ENCODE data around the gene DCAF8. TPM values are rescaled to one million over a fixed set of nuclear protein-coding genes. Genes with fewer than 3 reads are reported as not detected.

The DCAF8 gene
- total RNA-seq, 1 experiment from 2014 or later, result 181 TPM

GRCh38 chr1:160186246-160186645, 76.1 kb downstream of the DCAF8 start:
- Mint-ChIP-seq H3K4me1 (ENCODE audit: insufficient read depth, unreplicated experiment) (no peaks in the 10 kb centered on the region), H3K4me3 (ENCODE audit: unreplicated experiment) (no peak overlapping the region), H3K27me3 (ENCODE audit: insufficient read depth, unreplicated experiment) (peaks cover 12% of the 10 kb centered on the region), H3K27ac (ENCODE audit: low read depth, unreplicated experiment) (no peak overlapping the region), H3K36me3 (ENCODE audit: insufficient read depth, unreplicated experiment) (no peaks in the 10 kb centered on the region), H3K9me3 (ENCODE audit: unreplicated experiment) (no peaks in the 10 kb centered on the region)
- CTCF ChIA-PET, result interaction anchor here (0.7 to 7.8 kb wide), 7 partner anchors 17 to 151 kb away, joined by 3 to 123 read pairs (median 5); no protein-coding TSS in a partner anchor
- TF ChIP-seq CTCF (IDR thresholded peaks at IDR 0.05; ENCODE audit: unreplicated experiment), result no peak
- BruUV-seq (replicated peaks), result no TSS peak
- intact Hi-C loops (cut with micrococcal nuclease), result no loop called here
- POLR2A ChIA-PET, result interaction anchor here (0.7 to 1.1 kb wide), 2 partner anchors 24 to 58 kb away, joined by 3 read pairs; no protein-coding TSS in a partner anchor
- no peak for DNase-seq (ENCODE audit: unreplicated experiment)

GRCh38 chr1:160179336-160179735, 83.0 kb downstream of the DCAF8 start:
- ChIA-PET POLR2A (interaction anchor here (0.6 kb wide), 1 partner anchor 988 kb away, joined by 3 read pairs; no protein-coding TSS in a partner anchor), CTCF (interaction anchor here (0.9 to 2.3 kb wide), 4 partner anchors 10 to 60 kb away, joined by 3 to 9 read pairs (median 6); no protein-coding TSS in a partner anchor)
- peaks cover 24% of the 10 kb centered on the region for H3K27me3 Mint-ChIP-seq (ENCODE audit: insufficient read depth, unreplicated experiment)
- H3K4me1 Mint-ChIP-seq (ENCODE audit: insufficient read depth, unreplicated experiment), result no peaks in the 10 kb centered on the region
- H3K27ac Mint-ChIP-seq (ENCODE audit: low read depth, unreplicated experiment), result no peak overlapping the region
- no TSS peak for BruUV-seq (replicated peaks)
- no peaks in the 10 kb centered on the region for H3K9me3 Mint-ChIP-seq (ENCODE audit: unreplicated experiment)
- no peak for DNase-seq (ENCODE audit: unreplicated experiment)
- intact Hi-C loops (cut with micrococcal nuclease), result no loop called here
- H3K4me3 Mint-ChIP-seq (ENCODE audit: unreplicated experiment), result no peak overlapping the region
- no peaks in the 10 kb centered on the region for H3K36me3 Mint-ChIP-seq (ENCODE audit: insufficient read depth, unreplicated experiment)
- TF ChIP-seq CTCF (IDR thresholded peaks at IDR 0.05; ENCODE audit: unreplicated experiment), result no peak

GRCh38 chr1:160178731-160179130, 83.6 kb downstream of the DCAF8 start:
- no peak for DNase-seq (ENCODE audit: unreplicated experiment)
- H3K4me3 Mint-ChIP-seq (ENCODE audit: unreplicated experiment), result no peak overlapping the region
- no peaks in the 10 kb centered on the region for H3K9me3 Mint-ChIP-seq (ENCODE audit: unreplicated experiment)
- peaks cover 30% of the 10 kb centered on the region for H3K27me3 Mint-ChIP-seq (ENCODE audit: insufficient read depth, unreplicated experiment)
- H3K36me3 Mint-ChIP-seq (ENCODE audit: insufficient read depth, unreplicated experiment), result no peaks in the 10 kb centered on the region
- intact Hi-C loops (cut with micrococcal nuclease), result no loop called here
- no peak for TF ChIP-seq CTCF (IDR thresholded peaks at IDR 0.05; ENCODE audit: unreplicated experiment)
- ChIA-PET CTCF (interaction anchor here (1.2 to 1.3 kb wide), 2 partner anchors 11 to 132 kb away, joined by 4 to 7 read pairs; no protein-coding TSS in a partner anchor), POLR2A (no interaction called here)
- no peak overlapping the region for H3K27ac Mint-ChIP-seq (ENCODE audit: low read depth, unreplicated experiment)
- no TSS peak for BruUV-seq (replicated peaks)
- H3K4me1 Mint-ChIP-seq (ENCODE audit: insufficient read depth, unreplicated experiment), result no peaks in the 10 kb centered on the region

GRCh38 chr1:160177667-160178066, 84.7 kb downstream of the DCAF8 start:
- CTCF ChIA-PET, result interaction anchor here (0.6 to 1.2 kb wide), 2 partner anchors 77 to 131 kb away, joined by 3 to 4 read pairs; no protein-coding TSS in a partner anchor
- Mint-ChIP-seq H3K27me3 (ENCODE audit: insufficient read depth, unreplicated experiment) (peaks cover 41% of the 10 kb centered on the region), H3K36me3 (ENCODE audit: insufficient read depth, unreplicated experiment) (no peaks in the 10 kb centered on the region), H3K9me3 (ENCODE audit: unreplicated experiment) (no peaks in the 10 kb centered on the region), H3K4me3 (ENCODE audit: unreplicated experiment) (no peak overlapping the region), H3K27ac (ENCODE audit: low read depth, unreplicated experiment) (no peak overlapping the region), H3K4me1 (ENCODE audit: insufficient read depth, unreplicated experiment) (no peaks in the 10 kb centered on the region)
- TF ChIP-seq CTCF (IDR thresholded peaks at IDR 0.05; ENCODE audit: unreplicated experiment), result no peak
- intact Hi-C loops (cut with micrococcal nuclease), result no loop called here
- DNase-seq (ENCODE audit: unreplicated experiment), result no peak
- POLR2A ChIA-PET, result no interaction called here
- no TSS peak for BruUV-seq (replicated peaks)

Measured in MCF 10A (cell line).